ENCODE data around the gene HTRA2.

GRCh38 chr2:74558284-74559230, 28.8 kb downstream of the HTRA2 start:
- TF ChIP-seq YY1 (IDR thresholded peaks at IDR 0.05; ENCODE audit: insufficient read depth, insufficient read length) (no peak), ZNF274 (IDR thresholded peaks at IDR 0.05; ENCODE audit: low read depth, low read length) (no peak), SUZ12 (IDR thresholded peaks at IDR 0.05; ENCODE audit: extremely low read depth, insufficient read depth, insufficient read length) (no peak)

Measured in NT2/D1 (cell line).